Inflammatory macrophage treated with lipopolysaccharide for 1 hour (primary cell): ENCODE data around the gene HTRA3.
"Not testable (repeated sequence)": the region's sequence is repeated elsewhere in the genome, so short reads cannot be mapped to it uniquely, and the experiment has no call there.

Experiments
- DNase-seq, 2 donors: peaks; one replicate each; pipeline ENCODE4 v3.0.0-alpha.2; 2020 to 2022

The HTRA3 gene

GRCh38 chr4:8346838-8347605 lies 77.5 kb downstream of the HTRA3 start:
- DNase-seq: no peak

- no peak for DNase-seq
These were observed 78.1 kb downstream of the HTRA3 start for GRCh38 chr4:8347660-8348059.

GRCh38 chr4:8348071-8348470 lies 78.5 kb downstream of the HTRA3 start:
- DNase-seq: no peak

- DNase-seq: not testable (repeated sequence)
These were observed 79.7 kb downstream of the HTRA3 start for GRCh38 chr4:8349236-8349635.

GRCh38 chr4:8349664-8350236 lies 80.2 kb downstream of the HTRA3 start:
- no peak for DNase-seq

- DNase-seq: no peak
These were observed 80.8 kb downstream of the HTRA3 start for GRCh38 chr4:8350352-8350751.

- no peak for DNase-seq
These were observed 81.4 kb downstream of the HTRA3 start for GRCh38 chr4:8350841-8351461.

GRCh38 chr4:8351931-8352367 lies 82.4 kb downstream of the HTRA3 start:
- no peak for DNase-seq

- DNase-seq: no peak
These were observed 83.0 kb downstream of the HTRA3 start for GRCh38 chr4:8352368-8353157.

- no peak for DNase-seq
These were observed 83.7 kb downstream of the HTRA3 start for GRCh38 chr4:8353158-8353669.

- DNase-seq: no peak
These were observed 84.4 kb downstream of the HTRA3 start for GRCh38 chr4:8353912-8354453.

- DNase-seq: no peak
These were observed 85.8 kb downstream of the HTRA3 start for GRCh38 chr4:8355306-8355705.

GRCh38 chr4:8355864-8356565 lies 86.5 kb downstream of the HTRA3 start:
- DNase-seq: no peak
